Rectal smooth muscle tissue (tissue), 1 donor: ENCODE data around the gene OSBPL7.
A peak's percentile ranks its signal among the peaks of the same experiment; 100 is the strongest.

ENCODE experiments used
- H3K27ac ChIP-seq: one replicate; pipeline ENCODE4 v1.7.0; 2013; ENCODE audit warnings: low read depth, low read length, inconsistent platforms
- H3K27me3 ChIP-seq: one replicate; pipeline ENCODE4 v1.7.0; 2013; ENCODE audit warnings: low read length; ENCODE audit not compliant: control insufficient read depth, insufficient read depth
- H3K36me3 ChIP-seq: one replicate; pipeline ENCODE4 v1.7.0; 2013; ENCODE audit warnings: low read length; ENCODE audit not compliant: control insufficient read depth, insufficient read depth
- H3K4me1 ChIP-seq: one replicate; pipeline ENCODE4 v1.7.0; 2013; ENCODE audit warnings: low read length; ENCODE audit not compliant: control insufficient read depth, insufficient read depth
- H3K4me3 ChIP-seq: one replicate; pipeline ENCODE4 v1.7.0; 2013; ENCODE audit warnings: low read length
- H3K9ac ChIP-seq: one replicate; pipeline ENCODE4 v1.7.0; 2013; ENCODE audit warnings: low read length

The OSBPL7 gene

GRCh38 chr17:47831003-47831933, 9.7 kb upstream of the OSBPL7 start, which contains the start of the genes LRRC46 and MRPL10:
Gene LRRC46, plus strand, starts transcription at chr17:47831670. Its CDS starts 320 bp downstream, at chr17:47831990.
Gene MRPL10, minus strand, starts transcription at chr17:47831541. Its CDS starts 30 bp downstream, at chr17:47831511.
- no peaks in the 10 kb centered on the region for H3K27me3 ChIP-seq
- peaks cover 11% of the 10 kb centered on the region for H3K4me1 ChIP-seq
- H3K9ac ChIP-seq: peak within 1 kb of the TSS; percentile 50
- H3K36me3 ChIP-seq: peaks cover 10% of the 10 kb centered on the region
- H3K4me3 ChIP-seq: peak within 1 kb of the TSS; percentile 99
- H3K27ac ChIP-seq: peak within 1 kb of the TSS; percentile 77

GRCh38 chr17:47830396-47831002, 8.9 kb upstream of the OSBPL7 start:
- Histone ChIP-seq H3K27ac (peak overlapping the region; percentile 77), H3K27me3 (no peaks in the 10 kb centered on the region), H3K4me3 (peak overlapping the region; percentile 99)

GRCh38 chr17:47829870-47830269, 8.3 kb upstream of the OSBPL7 start:
- Histone ChIP-seq H3K4me1 (peaks cover 11% of the 10 kb centered on the region), H3K36me3 (peaks cover 8% of the 10 kb centered on the region), H3K4me3 (no peak overlapping the region), H3K9ac (no peak overlapping the region), H3K27me3 (no peaks in the 10 kb centered on the region), H3K27ac (no peak overlapping the region)

More at GRCh38 chr17:47830396-47831002, 8.9 kb upstream of the OSBPL7 start:
- H3K4me1 ChIP-seq: peaks cover 11% of the 10 kb centered on the region
- peaks cover 8% of the 10 kb centered on the region for H3K36me3 ChIP-seq
- H3K9ac ChIP-seq: no peak overlapping the region

GRCh38 chr17:47823519-47823918, 1.9 kb upstream of the OSBPL7 start:
- Histone ChIP-seq H3K9ac (no peak overlapping the region), H3K27me3 (no peaks in the 10 kb centered on the region), H3K4me1 (peaks cover 6% of the 10 kb centered on the region), H3K27ac (no peak overlapping the region), H3K36me3 (peaks cover 18% of the 10 kb centered on the region), H3K4me3 (no peak overlapping the region)

GRCh38 chr17:47822785-47823184, 1.2 kb upstream of the OSBPL7 start:
- no peak overlapping the region for H3K4me3 ChIP-seq
- no peak overlapping the region for H3K9ac ChIP-seq
- peaks cover 26% of the 10 kb centered on the region for H3K36me3 ChIP-seq
- no peak overlapping the region for H3K27ac ChIP-seq
- H3K4me1 ChIP-seq: peaks cover 6% of the 10 kb centered on the region
- H3K27me3 ChIP-seq: no peaks in the 10 kb centered on the region

GRCh38 chr17:47821031-47821423, 567 bp downstream of the OSBPL7 start:
- Histone ChIP-seq H3K9ac (peak overlapping the region; percentile 74), H3K4me3 (peak overlapping the region; percentile 88), H3K27me3 (no peaks in the 10 kb centered on the region), H3K27ac (no peak overlapping the region), H3K4me1 (peaks cover 6% of the 10 kb centered on the region), H3K36me3 (peaks cover 28% of the 10 kb centered on the region)

GRCh38 chr17:47820033-47820789, 1.4 kb downstream of the OSBPL7 start:
- Histone ChIP-seq H3K27ac (no peak overlapping the region), H3K4me1 (peaks cover 6% of the 10 kb centered on the region), H3K36me3 (peaks cover 31% of the 10 kb centered on the region), H3K4me3 (peak overlapping the region; percentile 88), H3K27me3 (no peaks in the 10 kb centered on the region), H3K9ac (peak overlapping the region; percentile 45)

GRCh38 chr17:47819475-47819874, 2.1 kb downstream of the OSBPL7 start:
- peaks cover 6% of the 10 kb centered on the region for H3K4me1 ChIP-seq
- no peaks in the 10 kb centered on the region for H3K27me3 ChIP-seq
- H3K27ac ChIP-seq: no peak overlapping the region
- H3K36me3 ChIP-seq: peaks cover 31% of the 10 kb centered on the region
- no peak overlapping the region for H3K9ac ChIP-seq
- H3K4me3 ChIP-seq: no peak overlapping the region

GRCh38 chr17:47818002-47818695, 3.4 kb downstream of the OSBPL7 start:
- Histone ChIP-seq H3K4me1 (peaks cover 6% of the 10 kb centered on the region), H3K9ac (no peak overlapping the region), H3K4me3 (no peak overlapping the region), H3K27me3 (no peaks in the 10 kb centered on the region), H3K36me3 (peaks cover 30% of the 10 kb centered on the region), H3K27ac (no peak overlapping the region)

GRCh38 chr17:47816947-47817346, 4.6 kb downstream of the OSBPL7 start:
- Histone ChIP-seq H3K27ac (no peak overlapping the region), H3K4me1 (peaks cover 6% of the 10 kb centered on the region), H3K27me3 (no peaks in the 10 kb centered on the region), H3K36me3 (peaks cover 35% of the 10 kb centered on the region), H3K4me3 (no peak overlapping the region), H3K9ac (no peak overlapping the region)

- Histone ChIP-seq H3K4me3 (no peak overlapping the region), H3K4me1 (peaks cover 6% of the 10 kb centered on the region), H3K27ac (no peak overlapping the region), H3K9ac (no peak overlapping the region), H3K27me3 (no peaks in the 10 kb centered on the region), H3K36me3 (peaks cover 35% of the 10 kb centered on the region)
Measured at GRCh38 chr17:47816111-47816735, 5.4 kb downstream of the OSBPL7 start.
